PFSK-1 (cell line): ENCODE results near the gene COL4A6.

Experiments used
- FOXP2 ChIP-seq: optimal IDR thresholded peaks from 2 replicates; pipeline ENCODE3; 2011; ENCODE audit warnings: borderline replicate concordance, control low read depth, inconsistent platforms; ENCODE audit not compliant: insufficient read depth; ENCODE audit errors: extremely low read length, extremely low read depth
- POLR2AphosphoS5 ChIP-seq: IDR thresholded peaks from 2 replicates; pipeline ENCODE4 v1.6.1; 2012; ENCODE audit warnings: low read depth, mild to moderate bottlenecking, control low read depth, low read length, moderate library complexity
- REST ChIP-seq, 2 experiments: IDR thresholded peaks; 2 replicates each; pipeline versions ENCODE4 v1.6.1 to v1.8.0; 2011 to 2012; ENCODE audit warnings: low read depth in 2 of 2, low read length in 2 of 2, control low read depth in 1 of 2, inconsistent platforms in 1 of 2, mild to moderate bottlenecking in 1 of 2, moderate library complexity in 1 of 2; ENCODE audit not compliant: insufficient read depth in 1 of 2
- SIN3A ChIP-seq: IDR thresholded peaks from 2 replicates; pipeline ENCODE4 v1.6.1; 2012; ENCODE audit warnings: mild to moderate bottlenecking, low read length, moderate library complexity, borderline replicate concordance; ENCODE audit not compliant: insufficient read depth
- TAF1 ChIP-seq: IDR thresholded peaks from 2 replicates; pipeline ENCODE4 v1.6.1; 2012; ENCODE audit warnings: low read length, control low read depth, borderline replicate concordance; ENCODE audit not compliant: insufficient read depth

Gene COL4A6

DNA sequence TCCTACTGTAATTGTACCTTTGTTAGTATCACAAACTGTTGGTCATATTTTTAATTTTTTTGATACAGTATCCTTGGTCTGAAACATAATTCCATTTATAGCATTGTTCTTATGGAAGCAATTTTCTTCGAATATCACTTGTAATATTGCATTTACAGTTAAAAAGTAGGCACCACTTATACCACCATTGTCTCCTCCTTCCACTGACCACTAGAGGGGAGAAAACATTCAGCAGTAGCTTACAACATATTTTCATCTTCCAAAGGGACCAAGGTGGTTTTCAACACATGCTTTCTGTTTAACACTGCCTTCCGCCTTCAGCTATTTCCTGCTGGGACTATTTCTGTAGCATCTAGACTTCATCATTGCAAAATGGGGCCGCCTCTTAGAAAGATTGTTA lies 146.2 kb downstream of the COL4A6 start:
- TF ChIP-seq TAF1: no peak
- TF ChIP-seq SIN3A: no peak
- no peak for TF ChIP-seq REST (IDR thresholded peaks at IDR 0.05; ENCODE audit: insufficient read depth in 1 of 2, low read depth in 2 of 2, low read length in 2 of 2)
- no peak for TF ChIP-seq FOXP2
- no peak for TF ChIP-seq POLR2AphosphoS5

DNA sequence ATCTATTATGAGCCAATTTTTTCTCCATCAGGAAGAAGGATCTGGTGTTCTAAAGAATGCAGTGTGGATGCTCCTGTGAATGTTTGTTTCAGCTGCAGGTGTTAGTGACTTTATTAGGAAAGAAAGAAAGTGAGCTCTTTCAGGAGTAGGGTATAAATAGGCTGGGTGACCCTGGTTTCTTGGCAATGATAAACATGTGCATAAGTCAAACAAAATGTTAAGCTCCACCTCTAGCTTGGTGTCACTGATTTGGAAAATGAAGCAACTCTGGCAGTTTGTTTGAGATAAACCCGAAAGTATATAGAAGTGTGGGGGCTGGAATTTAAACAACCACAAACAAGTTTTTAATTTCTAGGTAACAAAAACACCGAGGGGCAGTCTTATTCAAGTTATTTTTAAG lies 152.3 kb downstream of the COL4A6 start:
- no peak for TF ChIP-seq FOXP2
- TF ChIP-seq REST (IDR thresholded peaks at IDR 0.05; ENCODE audit: insufficient read depth in 1 of 2, low read depth in 2 of 2, low read length in 2 of 2): no peak
- TF ChIP-seq TAF1: no peak
- TF ChIP-seq SIN3A: no peak
- TF ChIP-seq POLR2AphosphoS5: no peak

DNA sequence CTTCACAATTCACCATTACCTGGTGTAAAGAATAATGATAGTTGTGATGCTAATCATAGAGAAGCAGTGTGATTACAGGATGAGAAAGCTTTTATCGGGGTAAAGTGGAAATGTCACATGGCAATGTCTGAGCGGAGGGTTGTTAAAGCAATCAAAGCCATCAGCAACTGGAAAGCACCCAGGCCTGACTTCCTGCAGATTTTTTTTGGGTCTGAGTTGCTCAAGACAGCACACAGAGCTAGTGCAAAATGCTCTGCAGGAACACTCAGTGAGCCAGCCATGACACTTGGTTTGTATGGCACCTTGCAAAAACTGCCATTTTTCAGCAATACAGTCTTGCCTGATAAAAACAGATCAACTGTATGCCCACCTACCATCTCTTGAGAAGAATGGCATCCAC lies 152.9 kb downstream of the COL4A6 start:
- TF ChIP-seq REST (IDR thresholded peaks at IDR 0.05; ENCODE audit: insufficient read depth in 1 of 2, low read depth in 2 of 2, low read length in 2 of 2) (no peak), SIN3A (no peak), TAF1 (no peak), FOXP2 (no peak), POLR2AphosphoS5 (no peak)

- TF ChIP-seq POLR2AphosphoS5 (no peak), TAF1 (no peak), FOXP2 (no peak), SIN3A (no peak), REST (IDR thresholded peaks at IDR 0.05; ENCODE audit: insufficient read depth in 1 of 2, low read depth in 2 of 2, low read length in 2 of 2) (no peak)
These were observed 162.5 kb downstream of the COL4A6 start for GRCh38 chrX:108275732-108276131.

GRCh38 chrX:108271397-108271787 lies 166.8 kb downstream of the COL4A6 start:
- TF ChIP-seq REST (IDR thresholded peaks at IDR 0.05; ENCODE audit: insufficient read depth in 1 of 2, low read depth in 2 of 2, low read length in 2 of 2) (no peak), POLR2AphosphoS5 (no peak), TAF1 (no peak), SIN3A (no peak), FOXP2 (no peak)
